GM18868 (cell line): Measurements from ENCODE around the gene STAC3.

Experiments used
- ATAC-seq: cut with Tn5 transposase; IDR thresholded peaks from one replicate; pipeline ENCODE4 v1.9.1; 2021; ENCODE audit warnings: mild to moderate bottlenecking, moderate library complexity; ENCODE audit not compliant: unreplicated experiment

STAC3 gene

DNA sequence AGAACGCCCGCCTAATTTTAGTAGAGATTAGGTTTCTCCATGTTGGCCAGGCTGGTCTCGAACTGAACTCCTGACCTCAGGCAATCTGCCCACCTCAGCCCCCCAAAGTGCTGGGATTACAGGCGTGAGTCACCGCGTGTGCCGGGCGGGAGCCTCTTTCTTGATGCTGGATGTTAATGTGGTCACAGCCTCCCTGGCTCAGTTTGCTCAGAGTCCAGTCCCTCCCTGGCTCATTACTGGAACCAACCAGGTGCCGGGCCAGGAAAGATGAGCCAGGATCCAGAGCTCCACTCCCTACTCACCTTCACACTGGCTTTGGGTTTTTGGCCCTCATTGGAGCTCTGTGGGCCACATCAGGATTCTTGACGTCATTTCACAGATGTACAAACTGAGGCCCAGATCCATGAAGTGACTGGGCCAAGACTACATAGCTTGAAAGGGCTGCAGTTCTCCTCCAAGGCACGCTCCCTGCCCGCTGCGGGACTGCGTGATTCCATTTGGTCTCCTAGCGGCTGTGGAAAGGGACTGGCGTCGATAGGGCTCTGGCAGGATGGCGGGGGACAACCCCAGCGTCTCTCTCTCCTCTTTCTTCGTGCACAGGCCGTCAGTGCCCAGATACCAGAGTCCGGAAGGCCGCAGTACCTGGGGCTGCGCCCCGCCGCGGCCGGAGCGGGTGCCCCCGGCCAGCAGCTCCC lies 26.6 kb downstream of the STAC3 start:
- ATAC-seq = no peak

- ATAC-seq = no peak
These were observed 27.5 kb downstream of the STAC3 start for GRCh38 chr12:57223191-57224165.

DNA sequence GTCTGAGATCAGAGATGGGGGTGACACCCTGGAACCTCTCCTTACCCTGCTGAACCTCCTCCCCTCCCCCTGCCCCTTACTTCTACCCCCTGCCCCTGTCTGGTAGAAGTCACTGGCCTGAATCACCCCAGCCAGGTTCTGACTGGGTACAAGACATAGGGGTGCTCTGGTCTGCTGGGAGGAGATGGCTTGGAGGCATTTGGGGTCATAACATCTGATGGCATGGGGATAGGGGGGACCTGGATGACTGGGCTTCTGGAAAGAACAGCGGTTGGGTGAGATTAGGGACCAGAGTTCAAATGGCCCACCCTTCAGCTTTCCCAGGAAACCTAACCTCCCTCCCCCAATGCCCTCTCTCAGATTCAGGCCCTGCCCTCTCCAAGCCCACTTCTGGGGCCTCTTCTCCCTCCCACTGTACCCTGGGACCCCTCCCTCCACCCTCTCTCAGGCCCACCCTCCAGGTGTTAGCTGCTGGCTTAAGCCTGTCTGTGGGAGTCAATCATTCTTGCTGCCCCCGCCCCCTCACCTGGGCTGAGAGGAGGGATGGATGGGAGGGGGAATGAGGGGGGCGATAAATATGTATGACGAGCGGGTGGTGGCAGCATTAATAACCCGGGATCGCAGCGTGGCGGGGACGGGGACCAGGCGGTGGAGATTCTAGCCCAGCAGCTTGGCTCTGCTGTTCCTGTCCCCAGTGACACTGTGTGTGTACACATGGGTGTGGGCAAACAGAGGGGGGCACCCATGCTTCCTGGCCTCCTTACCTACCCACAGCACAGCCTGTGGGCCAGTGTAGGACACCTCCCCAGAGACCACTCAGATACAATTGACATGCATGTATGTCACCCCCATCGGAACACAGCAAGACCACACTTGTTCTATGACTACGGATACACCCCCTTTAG lies 28.4 kb downstream of the STAC3 start:
- ATAC-seq = no peak

DNA sequence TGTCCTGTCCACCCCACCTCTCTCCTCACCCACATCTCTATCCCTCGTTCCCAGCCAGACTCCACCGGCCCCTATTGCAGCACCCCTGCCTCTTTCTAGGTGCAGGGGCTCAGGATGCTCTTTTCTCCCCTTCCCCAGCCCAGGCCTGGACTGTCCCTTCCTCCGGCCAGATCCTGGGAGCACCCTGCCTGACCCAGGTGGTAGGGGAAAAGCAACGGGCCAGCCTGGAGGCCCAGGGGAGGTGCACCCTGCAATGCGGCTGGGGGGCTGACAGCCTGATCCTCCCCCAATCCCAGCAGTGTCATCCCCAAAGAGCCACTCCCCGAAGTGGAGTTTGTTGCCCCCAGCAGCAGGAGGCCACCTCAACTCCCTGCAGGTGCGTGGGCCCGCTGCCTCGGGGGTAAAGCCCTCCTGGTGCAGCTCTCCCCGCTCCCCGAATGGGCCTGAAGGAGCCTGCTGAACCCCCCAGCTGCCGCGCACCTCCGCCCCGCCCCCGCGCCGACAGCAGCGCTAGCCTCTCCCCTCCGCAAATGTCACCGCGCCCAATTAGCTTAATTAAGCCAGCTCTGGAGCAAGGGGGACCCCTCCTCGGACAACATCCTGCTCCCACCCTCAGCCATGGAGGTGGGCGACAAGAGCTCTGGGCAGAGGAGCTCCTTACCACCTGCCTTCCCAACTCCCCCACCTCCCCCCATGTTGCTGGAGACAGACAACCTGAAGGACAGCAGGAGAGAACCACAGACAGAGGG lies 29.6 kb downstream of the STAC3 start:
- no peak for ATAC-seq

DNA sequence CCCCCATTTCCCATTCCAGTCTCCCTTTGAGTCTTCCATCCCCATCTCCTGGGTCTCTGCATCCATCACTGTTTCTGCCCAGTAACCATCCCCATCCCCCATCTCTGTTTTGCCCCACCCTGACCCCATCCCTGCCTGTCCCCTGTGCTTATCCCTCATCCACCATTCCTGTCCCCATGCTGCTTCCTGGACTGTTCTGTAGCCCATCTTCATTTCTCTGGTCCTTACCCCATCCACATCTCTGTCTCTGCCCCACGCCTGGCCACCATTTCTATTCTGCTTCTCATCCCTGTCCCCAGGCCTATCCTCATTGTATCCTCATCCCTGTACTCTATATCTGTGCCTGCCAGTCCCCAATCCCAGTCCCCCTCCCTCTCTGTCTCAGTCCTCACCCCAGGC lies 30.2 kb downstream of the STAC3 start:
- no peak for ATAC-seq

GRCh38 chr12:57219993-57220754 lies 30.8 kb downstream of the STAC3 start:
- no peak for ATAC-seq

DNA sequence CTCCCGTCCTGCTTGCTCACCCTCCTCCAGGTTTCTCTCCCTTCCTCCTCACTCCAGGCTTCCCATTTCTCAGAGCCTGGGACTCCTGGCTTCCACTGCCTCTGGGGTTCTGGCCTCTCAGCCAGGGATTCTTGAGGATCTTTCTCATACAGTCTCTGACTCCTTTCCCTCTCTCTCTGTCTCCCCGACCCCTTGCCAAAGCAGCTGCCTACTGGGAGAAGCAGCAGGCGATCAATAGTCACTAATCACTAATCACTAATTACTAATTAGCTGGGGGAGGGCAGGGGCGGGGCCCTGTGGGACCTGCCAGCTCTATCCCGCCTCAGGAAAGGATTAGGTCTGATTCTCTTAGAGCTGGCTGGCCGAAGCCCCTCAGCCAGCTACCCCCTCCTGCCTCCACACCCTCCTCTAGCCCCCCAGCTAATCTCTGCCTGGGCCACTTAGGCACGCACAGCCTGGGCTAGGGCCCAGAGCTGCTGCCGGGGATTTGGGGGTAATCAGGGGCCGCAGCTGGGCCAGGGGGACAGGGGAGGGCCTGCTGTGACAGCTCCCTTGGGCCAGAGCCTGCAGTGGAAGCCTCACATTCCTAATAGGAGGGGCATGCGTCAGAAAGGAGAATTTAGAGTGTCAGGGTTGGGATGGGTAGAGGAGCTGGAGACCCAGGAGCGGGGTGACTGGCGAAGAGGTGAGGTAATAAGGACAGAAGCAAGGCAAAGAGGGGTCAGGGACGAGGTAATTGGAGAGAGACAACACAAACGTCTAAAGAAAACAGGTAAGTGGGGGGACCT lies 31.6 kb downstream of the STAC3 start:
- ATAC-seq = no peak

DNA sequence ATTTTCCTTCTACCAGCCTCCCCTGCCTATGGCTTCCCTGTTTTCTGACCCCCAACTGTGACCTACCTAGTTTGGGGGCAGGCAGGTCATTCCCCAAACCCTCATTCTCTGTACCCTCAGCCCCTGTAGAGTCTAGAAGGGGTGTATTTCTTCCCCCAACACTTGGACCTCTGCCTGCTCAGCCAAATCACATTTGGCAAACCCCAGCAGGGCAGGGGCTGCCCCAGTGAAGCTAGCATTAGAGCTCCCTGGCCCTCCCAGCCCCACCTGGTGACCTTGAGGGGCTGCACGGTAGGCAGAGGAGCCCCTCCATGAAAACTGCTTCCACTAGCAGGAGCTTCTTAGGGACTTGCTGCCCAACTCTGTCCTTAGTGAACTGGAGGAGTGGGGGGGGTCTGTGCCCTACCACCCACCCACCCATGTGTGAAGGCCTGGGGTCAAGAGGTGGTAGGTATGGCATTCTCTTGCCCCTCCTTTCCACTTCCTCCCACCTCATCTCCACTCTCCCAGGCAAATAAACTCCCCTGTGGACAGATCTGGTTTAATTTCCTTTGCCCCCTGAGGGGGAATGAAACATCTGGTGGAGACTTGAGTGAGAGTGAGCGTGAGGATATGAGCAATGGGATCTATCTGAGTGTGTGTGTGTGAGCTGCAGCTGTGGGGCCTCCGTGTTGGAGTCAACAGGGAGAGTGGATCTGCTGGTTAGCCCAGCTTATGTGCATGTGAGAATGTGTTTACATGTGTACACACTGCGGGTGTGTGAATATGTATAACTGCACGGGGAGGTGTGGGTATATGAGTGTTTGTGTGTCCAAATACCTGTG lies 32.7 kb downstream of the STAC3 start:
- no peak for ATAC-seq

GRCh38 chr12:57216921-57217879 lies 33.8 kb downstream of the STAC3 start:
- ATAC-seq = no peak

DNA sequence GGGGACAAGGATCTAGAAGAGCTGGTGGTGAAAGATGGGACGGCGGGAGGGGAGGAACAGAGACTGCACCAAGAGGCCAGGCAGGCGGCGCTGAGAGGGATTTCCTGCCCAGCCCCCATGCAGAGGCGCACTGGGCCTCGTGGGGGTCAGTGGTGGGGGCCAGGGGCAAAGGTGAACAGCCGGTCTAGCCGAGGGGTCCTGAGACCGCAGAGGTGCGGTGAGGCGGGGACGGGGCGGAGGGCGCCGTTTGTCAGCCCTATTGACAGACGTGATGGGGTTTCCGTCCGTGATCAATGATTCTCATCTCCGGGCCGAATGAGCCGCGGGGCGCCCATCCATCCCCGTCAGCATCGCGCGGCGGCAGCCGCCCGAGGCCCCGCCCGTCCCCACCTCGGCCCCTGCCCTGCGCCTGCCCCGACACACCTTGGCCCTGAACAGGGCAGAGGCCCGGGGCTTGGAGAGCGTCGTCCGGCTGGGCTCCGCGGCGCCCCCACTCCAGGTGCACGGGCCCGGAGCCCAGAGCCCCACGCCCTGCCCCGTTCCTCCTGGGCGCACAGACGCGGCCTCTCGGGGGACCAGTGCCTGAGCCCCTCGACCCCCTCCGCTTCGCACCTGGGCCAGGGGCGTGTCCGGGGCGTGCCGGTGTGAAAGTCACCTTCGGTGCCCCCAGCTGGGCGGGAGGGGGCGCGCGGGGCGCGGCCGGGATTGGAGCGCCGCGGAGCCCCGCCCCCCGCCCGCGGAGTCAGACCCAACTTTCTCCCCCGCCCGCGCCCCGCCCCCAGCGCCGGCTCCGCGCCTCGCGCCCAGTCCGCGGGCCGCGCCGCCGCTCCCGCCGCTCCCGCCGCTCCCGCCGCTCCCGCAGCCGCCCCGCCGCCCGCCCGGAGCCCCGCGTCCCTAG lies 34.7 kb downstream of the STAC3 start, which contains the start of gene NXPH4:
Gene NXPH4 (plus strand): TSS at position 781 of the 898 bp plus-strand sequence. CDS start 176 bp downstream, outside the sequence.
- ATAC-seq = no peak

DNA sequence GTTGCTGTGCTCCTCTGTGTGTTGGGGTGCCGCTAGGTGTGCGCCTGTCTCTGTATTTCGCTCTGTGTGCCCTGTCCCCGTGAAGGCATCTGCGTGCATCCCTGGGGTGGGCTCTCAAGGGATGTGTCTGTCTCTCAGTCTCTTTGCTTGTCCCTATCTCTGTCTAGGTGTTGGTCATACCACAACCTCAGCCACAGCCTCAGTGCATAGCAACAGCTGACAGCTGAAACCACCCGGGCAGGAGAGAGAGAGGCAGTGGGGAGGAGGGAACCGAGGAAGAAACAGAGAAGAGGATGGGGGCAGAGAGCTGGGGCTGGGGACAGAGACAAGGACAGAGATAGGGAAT lies 35.3 kb downstream of the STAC3 start:
- ATAC-seq = no peak

GRCh38 chr12:57215065-57215464 lies 35.9 kb downstream of the STAC3 start:
- no peak for ATAC-seq

DNA sequence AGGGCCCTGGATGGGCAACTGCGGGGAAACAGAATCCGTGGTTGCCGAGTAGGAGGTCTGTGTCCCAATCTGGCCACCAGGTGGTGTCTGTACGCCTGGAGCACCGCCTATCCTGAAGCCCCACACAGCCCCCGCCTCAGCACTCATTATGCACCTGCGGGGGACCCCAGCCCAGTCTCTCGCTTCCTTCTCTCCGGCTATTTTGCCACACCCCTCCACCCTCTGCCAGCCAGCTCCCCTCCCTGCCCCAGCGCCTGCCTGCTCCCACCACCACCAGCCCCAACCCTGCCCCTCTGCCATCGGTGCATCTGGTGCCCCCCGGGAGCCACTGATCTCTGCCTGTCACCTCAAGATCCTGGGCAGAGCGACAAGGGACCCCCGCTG lies 36.6 kb downstream of the STAC3 start:
- ATAC-seq = peak; percentile 36

- ATAC-seq = no peak
These were observed 37.1 kb downstream of the STAC3 start for GRCh38 chr12:57213763-57214397.

- peak; percentile 48 for ATAC-seq
These were observed 37.8 kb downstream of the STAC3 start for GRCh38 chr12:57213058-57213715.
